ENCODE measurements around the gene ID3.

- no peak for TF ChIP-seq CTCF (conservative IDR thresholded peaks at IDR 0.05; ENCODE audit: low read depth, low read length)
- TF ChIP-seq EZH2 (IDR thresholded peaks at IDR 0.05; ENCODE audit: low read length, unreplicated experiment), result no peak
- TF ChIP-seq EZH2phosphoT487 (IDR thresholded peaks at IDR 0.05; ENCODE audit: borderline replicate concordance, low read length), result no peak
Measured at GRCh38 chr1:23570001-23570691, 10.8 kb upstream of the ID3 start.
